ENCODE results near the gene PCDHGA10.

- TF ChIP-seq CTCF (IDR thresholded peaks at IDR 0.05) (no peak), EZH2 (IDR thresholded peaks at IDR 0.05) (no peak)
These were observed 48.7 kb upstream of the PCDHGA10 start, which contains the start of gene PCDHGA5 for GRCh38 chr5:141363952-141364660.
